HuH-7 (cell line): ENCODE measurements around the gene ZNF473.

ENCODE experiments used
- DNase-seq: peaks from one replicate; pipeline ENCODE4 v3.0.0; 2011; ENCODE audit warnings: low spot score

ZNF473 gene

GRCh38 chr19:50003810-50004419, 21.9 kb upstream of the ZNF473 start:
- DNase-seq, result no peak

DNA sequence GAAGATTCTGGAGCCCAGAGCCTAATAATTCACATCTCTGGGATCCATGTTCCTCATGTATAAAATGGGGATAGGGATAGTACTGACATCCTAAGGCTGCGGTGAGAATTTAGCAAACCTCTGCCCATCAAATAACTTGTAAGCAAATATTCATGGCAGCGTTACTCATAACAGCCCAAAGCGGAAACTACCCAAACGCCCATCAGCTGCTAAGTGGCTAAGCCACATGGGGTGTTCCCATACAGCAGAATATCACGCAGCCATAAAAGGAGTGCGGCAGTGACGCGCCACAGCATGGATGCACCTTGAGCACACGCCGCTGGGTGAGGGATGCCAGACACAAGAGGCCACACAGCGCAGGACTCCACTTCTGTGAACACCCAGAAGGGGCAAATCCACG, 20.4 kb upstream of the ZNF473 start:
- no peak for DNase-seq

GRCh38 chr19:50007170-50007569, 18.6 kb upstream of the ZNF473 start:
- DNase-seq, result no peak

DNA sequence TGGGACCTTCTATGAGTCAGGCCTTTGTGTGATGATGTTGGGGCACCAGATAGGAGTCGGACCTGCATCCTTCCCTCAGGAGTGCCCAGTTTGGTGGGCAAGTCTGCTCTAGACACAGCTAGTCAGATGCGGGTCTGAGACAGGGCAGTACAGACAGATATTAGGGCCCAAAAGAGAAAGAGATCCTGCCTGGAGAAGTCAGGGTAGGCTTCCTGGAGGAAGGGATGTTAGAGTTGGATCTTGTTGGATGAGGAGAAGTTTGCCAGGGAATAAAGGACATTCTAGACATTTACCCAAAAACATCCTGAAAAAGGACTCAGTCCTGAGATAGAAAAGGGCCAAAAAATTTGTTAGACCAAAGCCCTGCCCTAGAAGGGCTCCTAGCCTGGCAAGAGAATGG, 17.9 kb upstream of the ZNF473 start:
- DNase-seq, result no peak

- DNase-seq, result peak; percentile 37
These were observed 17.3 kb upstream of the ZNF473 start for GRCh38 chr19:50008532-50008931.

- no peak for DNase-seq
These were observed 9.5 kb upstream of the ZNF473 start for GRCh38 chr19:50016225-50016807.

DNA sequence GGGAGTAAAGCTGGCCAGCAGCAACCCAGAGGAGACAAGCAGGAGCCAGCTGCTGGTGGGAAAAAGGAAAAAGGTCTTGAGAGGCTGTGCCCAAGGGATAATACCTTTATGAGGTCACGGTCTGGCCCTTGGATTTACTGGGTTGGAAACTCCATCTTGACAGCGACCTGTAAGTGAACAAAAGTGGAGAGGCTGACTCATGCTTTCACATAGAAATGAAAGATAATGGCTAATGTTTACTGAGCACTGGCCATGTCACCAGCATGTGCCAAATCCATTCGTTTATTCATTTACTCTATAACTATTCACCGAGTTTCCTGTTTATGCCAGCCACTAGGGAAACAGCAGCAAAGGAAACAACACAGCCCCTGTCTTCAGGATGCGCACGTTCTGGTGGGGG, 5.3 kb upstream of the ZNF473 start:
- no peak for DNase-seq

GRCh38 chr19:50022823-50023222, 3.0 kb upstream of the ZNF473 start:
- DNase-seq, result no peak

- no peak for DNase-seq
These were observed 1.1 kb upstream of the ZNF473 start for GRCh38 chr19:50024719-50025021.

GRCh38 chr19:50025022-50025793, 597 bp upstream of the ZNF473 start, which contains the start of gene VRK3:
VRK3 (minus strand) TSS chr19:50025372; CDS start chr19:50016162, 9,210 bp downstream.
- peak; percentile 95 for DNase-seq

DNA sequence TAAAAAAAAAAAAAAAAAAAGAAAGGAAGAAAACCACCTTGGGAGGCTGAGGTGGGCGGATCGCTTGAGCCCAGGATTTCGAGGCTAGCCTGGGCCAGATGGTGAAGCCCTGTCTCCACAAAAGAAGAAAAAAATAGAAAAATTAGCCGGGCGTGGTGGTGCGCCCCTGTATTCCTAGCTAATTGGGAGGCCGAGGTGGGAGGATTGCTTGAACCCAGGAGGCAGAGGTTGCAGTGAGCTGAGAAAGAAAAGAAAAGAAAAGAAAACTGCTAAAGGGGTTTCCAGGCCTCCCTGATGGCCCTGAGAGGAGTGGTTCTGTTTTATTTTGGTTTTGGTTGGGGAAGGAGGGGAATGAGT, 723 bp downstream of the ZNF473 start:
- DNase-seq, result no peak

DNA sequence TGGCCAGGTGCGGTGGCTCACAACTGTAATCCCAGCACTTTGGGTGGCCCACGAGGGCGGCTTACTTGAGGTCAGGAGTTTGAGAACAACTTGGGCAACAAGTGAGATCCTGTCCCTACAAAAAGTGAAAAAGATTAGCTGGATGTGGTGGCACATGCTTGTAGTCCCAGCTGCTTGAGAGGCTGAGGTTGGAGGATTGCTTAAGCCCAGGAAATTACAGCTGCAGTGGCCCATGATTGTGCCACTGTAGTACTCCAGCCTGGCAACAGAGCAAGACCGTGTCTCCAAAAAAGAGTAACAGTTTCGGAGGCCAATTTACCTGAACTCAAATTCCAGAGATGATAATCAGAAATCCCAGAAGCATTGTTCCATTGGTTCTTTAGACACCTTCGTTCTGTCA, 4.4 kb downstream of the ZNF473 start:
- no peak for DNase-seq

- no peak for DNase-seq
These were observed 5.1 kb downstream of the ZNF473 start for GRCh38 chr19:50030937-50031336.

DNA sequence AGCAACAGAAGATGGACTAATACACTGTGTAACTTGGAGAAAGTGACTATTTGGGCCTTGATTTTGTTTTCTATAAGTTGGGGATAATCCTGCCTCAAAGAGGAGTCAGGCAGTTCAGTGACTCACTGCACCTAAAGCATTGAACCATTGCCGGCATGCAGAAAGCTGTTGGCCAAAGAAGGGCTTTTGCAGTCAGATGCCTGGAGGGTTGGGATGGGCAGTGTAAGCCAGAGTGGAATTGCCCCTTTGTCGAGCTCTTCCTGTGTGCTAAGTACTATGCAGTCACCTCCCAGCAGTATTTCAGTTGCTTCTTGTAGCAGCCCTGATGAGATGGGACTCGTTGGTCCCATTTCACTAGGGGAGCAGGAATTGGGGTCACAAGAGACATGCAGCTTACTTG, 11.1 kb downstream of the ZNF473 start:
- DNase-seq, result no peak

GRCh38 chr19:50039968-50040367, 14.2 kb downstream of the ZNF473 start:
- no peak for DNase-seq

GRCh38 chr19:50040967-50041366, 15.2 kb downstream of the ZNF473 start:
- DNase-seq, result no peak

GRCh38 chr19:50042363-50043024, 16.7 kb downstream of the ZNF473 start:
- no peak for DNase-seq

- no peak for DNase-seq
These were observed 18.2 kb downstream of the ZNF473 start for GRCh38 chr19:50043967-50044366.

- DNase-seq, result no peak
These were observed 19.1 kb downstream of the ZNF473 start for GRCh38 chr19:50044922-50045321.

- no peak for DNase-seq
These were observed 21.1 kb downstream of the ZNF473 start for GRCh38 chr19:50046649-50047503.

GRCh38 chr19:50047671-50048070, 21.9 kb downstream of the ZNF473 start:
- DNase-seq, result no peak
